ENCODE results near the gene IL17RC. TPM values are rescaled to one million over a fixed set of nuclear protein-coding genes. Genes with fewer than 3 reads are reported as not detected.

IL17RC gene
- total and polyA plus RNA-seq, 9 donors: 14.2 to 46.5 (median 35.8) TPM

DNA sequence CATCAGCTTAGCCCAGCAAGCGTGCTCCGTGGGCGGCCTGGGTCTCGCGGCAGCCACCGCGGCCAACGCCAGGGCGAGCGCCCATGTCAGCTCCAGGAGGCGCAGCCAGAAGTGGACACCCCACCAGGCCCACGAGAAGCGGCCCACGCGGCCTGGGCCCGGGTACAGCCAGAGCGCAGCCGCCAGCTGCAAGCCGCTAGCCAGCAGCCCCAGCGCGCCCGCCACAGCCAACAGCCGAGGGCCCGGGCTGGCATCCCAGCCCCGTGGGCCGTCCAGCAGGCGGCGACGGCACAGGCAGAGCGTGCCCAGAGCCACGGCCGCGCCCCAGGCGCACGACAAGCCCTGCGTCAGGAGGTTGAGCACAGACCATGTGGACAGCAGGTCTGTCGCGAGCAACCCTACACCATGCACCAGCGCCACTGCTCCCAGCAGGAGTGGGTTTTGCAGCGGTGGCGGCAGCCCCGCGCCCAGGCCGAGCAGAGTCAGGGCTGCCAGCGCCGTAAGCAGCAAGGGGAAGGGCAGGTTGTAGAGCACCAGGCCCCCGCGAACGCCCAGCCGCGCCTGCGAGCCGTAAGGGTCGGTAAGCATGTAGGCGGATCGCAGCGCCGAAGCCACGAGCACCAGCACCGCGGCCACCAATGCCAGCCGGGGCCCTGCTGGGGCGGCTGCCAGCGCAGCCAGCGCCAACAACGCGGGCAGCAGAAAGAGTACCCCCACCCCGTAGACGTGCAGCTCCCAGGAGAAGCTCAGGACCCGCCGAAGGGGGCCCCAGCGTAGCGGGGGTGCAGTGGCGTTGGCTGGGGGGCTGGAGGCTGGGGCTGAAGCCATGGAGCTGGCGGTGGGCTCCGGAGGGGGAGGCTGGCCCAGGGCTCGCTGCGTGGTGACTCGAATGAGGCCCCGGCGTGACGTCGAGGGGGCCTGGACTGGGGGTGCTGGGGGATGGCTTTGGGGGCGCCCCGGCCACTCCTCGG, 30.4 kb downstream of the IL17RC start:
- Histone ChIP-seq H3K27ac (peak overlapping the region; percentile 11 to 57), H3K36me3 (no peaks in the 10 kb centered on the region), H3K27me3 (no peaks in the 10 kb centered on the region), H3K4me1 (ENCODE audit: insufficient read depth) (peaks cover 6% of the 10 kb centered on the region), H3K4me3 (peak overlapping the region; percentile 66), H3K9me3 (no peaks in the 10 kb centered on the region)
- no peak for TF ChIP-seq EP300 (IDR thresholded peaks at IDR 0.05)
- TF ChIP-seq, protein P1, sequence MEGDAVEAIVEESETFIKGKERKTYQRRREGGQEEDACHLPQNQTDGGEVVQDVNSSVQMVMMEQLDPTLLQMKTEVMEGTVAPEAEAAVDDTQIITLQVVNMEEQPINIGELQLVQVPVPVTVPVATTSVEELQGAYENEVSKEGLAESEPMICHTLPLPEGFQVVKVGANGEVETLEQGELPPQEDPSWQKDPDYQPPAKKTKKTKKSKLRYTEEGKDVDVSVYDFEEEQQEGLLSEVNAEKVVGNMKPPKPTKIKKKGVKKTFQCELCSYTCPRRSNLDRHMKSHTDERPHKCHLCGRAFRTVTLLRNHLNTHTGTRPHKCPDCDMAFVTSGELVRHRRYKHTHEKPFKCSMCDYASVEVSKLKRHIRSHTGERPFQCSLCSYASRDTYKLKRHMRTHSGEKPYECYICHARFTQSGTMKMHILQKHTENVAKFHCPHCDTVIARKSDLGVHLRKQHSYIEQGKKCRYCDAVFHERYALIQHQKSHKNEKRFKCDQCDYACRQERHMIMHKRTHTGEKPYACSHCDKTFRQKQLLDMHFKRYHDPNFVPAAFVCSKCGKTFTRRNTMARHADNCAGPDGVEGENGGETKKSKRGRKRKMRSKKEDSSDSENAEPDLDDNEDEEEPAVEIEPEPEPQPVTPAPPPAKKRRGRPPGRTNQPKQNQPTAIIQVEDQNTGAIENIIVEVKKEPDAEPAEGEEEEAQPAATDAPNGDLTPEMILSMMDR (IDR thresholded peaks at IDR 0.05): peak in 2 of 3 donors; percentile 54 to 59
- intact Hi-C loops (cut with DNase I): loop anchor here in 2 of 4 donors (2.0 to 10.0 kb wide), 3 partner anchors 15 to 103 kb away; partner anchors contain the start of genes CRELD1 (in 1 of the 2) and RPUSD3 (in 1 of the 2)
- peak; percentile 62 to 77 (median 67) for DNase-seq
- 16 to 34% (median 17%) methylated on average over 36 to 86 of the region's 86 CpGs for WGBS, 3 donors

DNA sequence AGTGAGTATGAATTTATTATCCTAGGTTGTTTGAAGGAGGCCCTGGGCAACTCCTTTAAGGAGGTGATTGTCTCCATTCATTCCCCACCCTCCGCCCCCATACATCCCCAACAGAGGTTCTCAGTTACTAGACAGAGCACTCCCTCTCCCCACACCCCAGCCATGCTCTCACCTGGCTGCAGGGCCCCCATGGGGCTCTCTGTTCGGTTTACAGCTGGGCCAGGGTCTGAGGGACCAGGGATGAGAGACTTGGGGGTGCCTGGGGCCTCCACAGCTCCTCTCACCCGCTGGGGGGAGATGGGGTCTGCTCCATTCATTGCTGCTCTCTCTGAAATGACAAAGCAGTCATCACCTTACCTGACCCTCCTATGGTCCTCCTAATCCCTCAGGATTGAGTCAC, 31.7 kb downstream of the IL17RC start:
- no peak for DNase-seq
- Histone ChIP-seq H3K4me3 (no peak overlapping the region), H3K9me3 (no peaks in the 10 kb centered on the region), H3K27me3 (no peaks in the 10 kb centered on the region), H3K4me1 (ENCODE audit: insufficient read depth) (peaks cover 7% of the 10 kb centered on the region), H3K36me3 (no peaks in the 10 kb centered on the region), H3K27ac (no peak overlapping the region)
- no peak for TF ChIP-seq POLR2A (IDR thresholded peaks at IDR 0.05)
- TF ChIP-seq, protein P1 (IDR thresholded peaks at IDR 0.05): no peak
- TF ChIP-seq EP300 (IDR thresholded peaks at IDR 0.05): no peak
- 84 to 89% (median 87%) methylated on average over 3 of the region's 3 CpGs for WGBS, 3 donors
- intact Hi-C loops (cut with DNase I): loop anchor here in 2 of 4 donors (10.0 kb wide), 2 partner anchors 66 to 104 kb away; partner anchors contain the start of gene RPUSD3 (in 1 of the 2)

DNA sequence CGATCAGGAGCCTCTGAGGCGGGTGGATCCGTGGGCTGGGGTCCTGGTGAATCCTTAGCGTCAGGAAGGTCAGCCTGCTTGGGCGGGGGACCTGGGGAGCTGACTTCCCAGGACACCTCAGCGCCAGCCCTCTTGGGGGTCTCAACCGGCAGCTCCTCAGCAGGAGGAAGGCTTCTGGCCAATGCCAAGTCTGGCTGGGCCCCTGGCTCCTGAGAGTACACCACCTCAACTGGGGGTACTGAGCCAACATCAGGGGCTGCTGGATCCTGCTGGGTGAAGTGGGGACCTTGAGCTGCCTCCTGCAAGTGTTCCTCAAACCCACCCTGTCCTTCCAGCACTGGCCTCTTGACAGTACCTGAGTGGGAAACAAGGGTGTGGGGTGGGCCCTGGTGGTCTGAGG, 32.2 kb downstream of the IL17RC start:
- TF ChIP-seq EP300 (IDR thresholded peaks at IDR 0.05) (no peak), POLR2A (IDR thresholded peaks at IDR 0.05) (no peak)
- TF ChIP-seq, protein P1 (IDR thresholded peaks at IDR 0.05): no peak
- DNase-seq: no peak
- no peaks in the 10 kb centered on the region for H3K36me3 ChIP-seq
- 85 to 96% (median 92%) methylated on average over 7 of the region's 7 CpGs for WGBS, 3 donors
- H3K27me3 ChIP-seq: no peaks in the 10 kb centered on the region
- no peak overlapping the region for H3K27ac ChIP-seq
- H3K4me3 ChIP-seq: no peak overlapping the region
- intact Hi-C loops (cut with DNase I): loop anchor here in 2 of 4 donors (10.0 kb wide), 2 partner anchors 66 to 104 kb away; partner anchors contain the start of gene RPUSD3 (in 1 of the 2)
- peaks cover 7% of the 10 kb centered on the region for H3K4me1 ChIP-seq (ENCODE audit: insufficient read depth)
- no peaks in the 10 kb centered on the region for H3K9me3 ChIP-seq

DNA sequence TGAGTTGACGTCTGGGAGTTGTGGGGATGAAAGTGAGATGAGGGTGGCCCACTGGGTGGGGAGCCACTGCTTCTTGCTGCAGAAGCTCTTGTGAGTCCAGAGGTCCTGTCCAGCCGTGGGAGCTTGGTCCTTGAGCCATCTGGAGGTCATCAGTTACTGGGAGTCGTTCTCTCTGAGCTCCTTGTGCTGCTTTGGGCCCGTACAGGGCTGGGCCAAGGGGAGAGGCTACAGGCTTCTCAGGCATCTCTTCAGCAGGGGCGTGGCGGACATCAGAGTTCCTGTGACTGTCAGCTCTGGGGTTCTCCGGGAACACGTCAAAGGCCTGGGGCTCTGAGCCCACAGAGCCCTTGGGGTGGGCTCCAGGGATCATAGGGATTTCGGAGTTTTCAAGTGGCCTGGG, 32.7 kb downstream of the IL17RC start:
- no peak for DNase-seq
- TF ChIP-seq EP300 (IDR thresholded peaks at IDR 0.05): no peak
- TF ChIP-seq, protein P1 (IDR thresholded peaks at IDR 0.05): no peak
- no peak overlapping the region for H3K4me3 ChIP-seq
- H3K27me3 ChIP-seq: no peaks in the 10 kb centered on the region
- no peak overlapping the region for H3K27ac ChIP-seq
- no peaks in the 10 kb centered on the region for H3K36me3 ChIP-seq
- intact Hi-C loops (cut with DNase I): loop anchor here in 2 of 4 donors (10.0 kb wide), 2 partner anchors 65 to 105 kb away; partner anchors contain the start of gene RPUSD3 (in 1 of the 2)
- H3K9me3 ChIP-seq: no peaks in the 10 kb centered on the region
- 80 to 81% (median 80%) methylated on average over 9 of the region's 9 CpGs for WGBS, 3 donors
- H3K4me1 ChIP-seq (ENCODE audit: insufficient read depth): peaks cover 7% of the 10 kb centered on the region
